GM21381 (cell line): ENCODE results near the gene PALS2.

ENCODE experiments used
- ATAC-seq: cut with Tn5 transposase; IDR thresholded peaks from one replicate; pipeline ENCODE4 v1.9.1; 2021; ENCODE audit warnings: mild to moderate bottlenecking, moderate library complexity; ENCODE audit not compliant: unreplicated experiment

Gene PALS2

GRCh38 chr7:24582166-24582565, 8.9 kb downstream of the PALS2 start:
- no peak for ATAC-seq

- no peak for ATAC-seq
These were observed 14.6 kb downstream of the PALS2 start for GRCh38 chr7:24587853-24588252.

DNA sequence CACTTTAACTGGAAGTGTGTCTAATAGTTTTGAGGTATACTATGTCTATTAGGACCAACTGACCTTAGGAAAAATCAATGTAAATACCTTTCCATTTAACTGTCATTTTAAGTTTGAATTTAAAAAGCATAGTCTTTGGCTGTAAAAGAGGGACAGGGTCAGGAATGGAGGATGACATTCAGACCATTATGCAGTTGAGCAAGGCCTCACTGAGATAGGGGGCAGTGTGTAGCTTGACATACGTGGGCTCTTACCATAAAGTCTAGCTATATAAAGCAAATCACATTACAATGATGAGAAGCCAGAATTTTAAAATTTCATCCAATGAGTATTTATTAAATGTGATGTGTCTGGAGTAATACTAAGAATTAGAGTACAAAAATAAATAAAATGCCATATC, 17.9 kb downstream of the PALS2 start:
- no peak for ATAC-seq

- peak; percentile 46 for ATAC-seq
These were observed 22.6 kb downstream of the PALS2 start for GRCh38 chr7:24595671-24596418.

DNA sequence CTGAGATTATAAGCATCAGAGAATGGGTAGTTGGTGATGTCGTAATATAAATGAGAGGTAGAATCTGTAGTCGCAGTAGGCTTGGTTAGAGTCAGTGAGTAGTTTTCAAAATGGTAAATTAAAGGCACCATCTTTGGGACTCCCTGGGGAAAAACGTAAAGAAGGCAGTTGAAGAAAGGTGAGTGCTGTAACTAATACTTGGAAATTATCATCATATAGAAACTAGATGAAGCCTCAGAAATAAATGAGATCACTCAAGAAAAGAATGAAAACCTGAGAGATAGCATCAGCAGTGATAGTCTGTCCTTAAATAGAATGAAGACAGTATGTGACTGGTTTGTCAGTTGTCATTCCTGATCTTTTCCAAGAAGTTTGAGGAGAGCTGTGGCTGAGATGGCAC, 23.8 kb downstream of the PALS2 start:
- no peak for ATAC-seq

GRCh38 chr7:24601600-24601999, 28.3 kb downstream of the PALS2 start:
- no peak for ATAC-seq

GRCh38 chr7:24602860-24603456, 29.7 kb downstream of the PALS2 start:
- no peak for ATAC-seq

- ATAC-seq: no peak
These were observed 31.4 kb downstream of the PALS2 start for GRCh38 chr7:24604630-24605029.

DNA sequence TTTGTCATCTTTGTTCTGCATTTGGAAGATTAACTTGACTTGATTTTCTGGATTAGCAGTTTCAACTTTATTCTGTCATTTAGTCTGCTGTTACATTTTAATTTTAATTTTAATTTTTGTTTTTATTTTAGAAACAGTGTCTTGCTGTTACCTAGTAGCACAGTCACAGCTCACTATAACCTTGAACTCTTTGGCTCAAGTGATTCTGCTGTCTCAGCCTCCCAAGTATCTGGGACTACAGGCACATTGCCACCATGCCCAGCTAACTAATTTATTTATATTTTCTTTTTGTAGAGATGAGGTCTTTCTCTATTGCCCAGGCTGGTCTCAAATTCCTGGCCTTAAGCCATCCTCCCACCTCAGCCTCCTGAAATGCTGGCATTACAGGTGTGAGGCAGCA, 35.3 kb downstream of the PALS2 start:
- ATAC-seq: no peak

- ATAC-seq: no peak
These were observed 35.8 kb downstream of the PALS2 start for GRCh38 chr7:24609059-24609458.

GRCh38 chr7:24609570-24609969, 36.3 kb downstream of the PALS2 start:
- ATAC-seq: no peak

DNA sequence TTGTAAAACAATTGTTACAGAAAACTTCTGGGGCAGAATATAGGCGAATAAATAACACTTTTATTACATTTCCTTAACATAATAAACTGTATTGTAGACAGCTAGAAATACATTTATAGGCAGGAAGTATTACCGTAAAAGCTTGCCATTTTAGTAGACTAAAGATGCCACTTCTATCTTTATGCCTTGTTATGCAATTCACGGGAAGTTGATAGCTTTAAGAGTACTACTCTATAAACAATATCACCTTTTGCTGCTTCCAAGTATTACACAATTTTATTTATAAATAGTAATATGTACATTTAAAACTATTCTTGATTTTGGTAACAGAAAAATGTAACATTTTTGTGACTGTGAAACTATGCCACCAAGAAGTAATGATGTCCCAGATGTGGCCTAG, 37.9 kb downstream of the PALS2 start:
- no peak for ATAC-seq

- no peak for ATAC-seq
These were observed 44.8 kb downstream of the PALS2 start for GRCh38 chr7:24617957-24618616.

DNA sequence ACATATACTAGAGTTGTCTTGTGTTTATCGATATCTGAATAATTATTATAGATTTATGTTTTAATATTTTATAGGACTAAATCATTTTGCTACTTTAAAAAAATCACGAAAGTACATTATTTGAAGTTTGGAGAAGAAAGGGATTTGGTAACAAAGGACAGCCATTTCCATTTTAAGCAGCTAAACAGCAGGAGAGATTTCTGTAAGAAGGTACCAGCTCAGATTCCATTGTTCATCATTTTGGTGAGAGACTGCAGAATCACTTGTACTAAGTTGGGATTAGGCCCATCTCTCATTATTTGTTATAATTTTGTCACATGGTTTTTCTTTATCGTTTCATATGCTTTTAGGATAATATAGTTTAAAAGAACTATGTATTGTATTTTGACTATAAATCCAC, 46.7 kb downstream of the PALS2 start:
- ATAC-seq: no peak

DNA sequence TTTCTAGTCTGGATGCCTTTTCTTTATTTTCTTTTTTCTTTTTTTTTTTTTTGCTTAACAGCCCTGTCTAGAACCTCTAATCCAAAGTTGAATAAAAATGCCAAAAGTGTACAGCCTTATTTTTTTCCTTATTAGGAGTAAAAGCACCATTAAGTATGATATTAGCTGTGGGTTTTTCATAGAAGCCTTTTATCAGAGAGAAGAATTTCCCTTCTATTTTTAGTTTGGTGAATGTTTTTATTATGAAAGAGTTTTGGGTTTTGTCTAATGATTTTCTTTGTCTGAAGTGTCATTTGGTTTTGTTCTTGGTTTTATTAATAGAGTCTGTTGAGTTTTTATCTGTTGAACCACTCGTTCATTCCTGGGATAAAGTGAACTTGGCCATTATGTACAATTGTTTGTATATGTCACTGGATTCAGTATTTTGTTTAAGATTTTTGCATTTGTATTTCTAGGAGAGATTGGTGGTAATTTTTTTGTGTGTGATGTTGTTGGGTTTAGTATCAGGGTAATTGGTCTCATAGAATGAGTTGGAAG, 49.5 kb downstream of the PALS2 start:
- no peak for ATAC-seq
